Transverse colon (tissue), 4 donors: ENCODE results near the gene FYB1. TPM values are rescaled to one million over a fixed set of nuclear protein-coding genes. Genes with fewer than 3 reads are reported as not detected.

Source experiments
- DNase-seq: peaks from one replicate; pipeline ENCODE4 v3.0.0-alpha.2; 2019
- H3K27ac ChIP-seq, 4 donors: fragments of 200-600 bp; sonication (generic); 2 replicates each; pipeline ENCODE4 v1.5.1; 2016 to 2018; ENCODE audit warnings: inconsistent platforms in 4 of 4
- H3K27me3 ChIP-seq: fragments of 200-600 bp; sonication (generic); 2 replicates; pipeline ENCODE4 v1.5.1; 2017; ENCODE audit warnings: inconsistent platforms
- H3K36me3 ChIP-seq, 4 donors: fragments of 200-600 bp; sonication (generic); 2 replicates each; pipeline ENCODE4 v1.5.1; 2017 to 2019; ENCODE audit warnings: inconsistent platforms in 4 of 4
- H3K4me1 ChIP-seq, 4 donors: fragments of 200-600 bp; sonication (generic); 2 replicates each; pipeline ENCODE4 v1.5.1; 2017 to 2020; ENCODE audit warnings: inconsistent platforms in 4 of 4
- H3K4me3 ChIP-seq, 4 donors: fragments of 200-600 bp; sonication (generic); 1 replicate in 1 of 4; 2 replicates in 3 of 4; pipeline versions ENCODE4 v1.5.1 to v1.6.1; 2017 to 2019; ENCODE audit warnings: inconsistent platforms in 4 of 4
- H3K9me3 ChIP-seq, 2 donors: fragments of 200-600 bp; sonication (generic); 2 replicates each; pipeline ENCODE4 v1.5.1; 2017 to 2019; ENCODE audit warnings: inconsistent platforms in 2 of 2
- CTCF ChIP-seq, 5 experiments: fragments of 200-600 bp in 3 of 5; fragments of 450-650 bp in 2 of 5; sonication (generic) in 3 of 5; IDR thresholded peaks; 1 replicate in 2 of 5; 2 replicates in 3 of 5; pipeline ENCODE4 v1.5.1; 2016 to 2017; ENCODE audit warnings: antibody characterized with exemption in 5 of 5, inconsistent platforms in 3 of 5, mild to moderate bottlenecking in 2 of 5, moderate library complexity in 1 of 5
- EP300 ChIP-seq: sonication (generic); formaldehyde crosslinking; IDR thresholded peaks from one replicate; pipeline ENCODE4 v1.6.1; 2017; ENCODE audit warnings: antibody characterized with exemption, low read depth
- POLR2A ChIP-seq: fragments of 450-650 bp; IDR thresholded peaks from one replicate; pipeline ENCODE4 v1.6.1; 2016; ENCODE audit warnings: antibody characterized with exemption, mild to moderate bottlenecking, moderate library complexity
- POLR2AphosphoS5 ChIP-seq, 3 donors: sonication (generic); formaldehyde crosslinking; IDR thresholded peaks; one replicate each; pipeline ENCODE4 v1.6.1; 2016; ENCODE audit warnings: antibody characterized with exemption in 3 of 3
- WGBS, 2 donors: methylation state at CpG; one replicate each; pipeline ENCODE4 v1.1.5; 2018; ENCODE audit warnings: low coverage in 1 of 2; 5-methylcytosine and 5-hydroxymethylcytosine counted together
- in situ Hi-C, 4 donors: fragments of 200-750 bp; cut with MboI; loops; one replicate each; pipeline versions ENCODE4 v1.15.0 to v1.15.1; 2017; ENCODE audit warnings: low sequenced_read_pairs in 3 of 4, low pct_ligation_motif_present in 1 of 4, low pct_unique_long_range_greater_than_20kb in 1 of 4
- intact Hi-C: fragments of 100-400 bp; cut with DNase I; formaldehyde crosslinking; loops from one replicate; pipeline ENCODE4 v1.15.1; 2023; ENCODE audit warnings: low total_unique reads
- total RNA-seq, 4 donors: library from RNA; depleted of rRNA; stranded (reverse); fragments of >200 nt; gene quantifications; one replicate each; pipeline ENCODE4 v1.1.0, GENCODE V29; 2016

Gene FYB1
- total RNA-seq, 4 donors from 2014 or later, result 6.4 to 38.5 (median 17.5) TPM

GRCh38 chr5:39068099-39068498 lies 151.3 kb downstream of the FYB1 start:
- intact Hi-C loops (loop anchor here (10.0 kb wide), 1 partner anchor 53 kb away; no protein-coding TSS in a partner anchor), in situ Hi-C loops (no loop called here)
- no peak overlapping the region for H3K27ac ChIP-seq

GRCh38 chr5:39064450-39064849 lies 154.9 kb downstream of the FYB1 start:
- WGBS, 2 donors, result 86 to 98% methylated on average over 3 of the region's 3 CpGs
- no peak for TF ChIP-seq CTCF (IDR thresholded peaks at IDR 0.05)
- TF ChIP-seq POLR2A, result no peak
- no peak for TF ChIP-seq POLR2AphosphoS5 (IDR thresholded peaks at IDR 0.05)
- TF ChIP-seq EP300, result no peak
- H3K4me3 ChIP-seq, result no peak overlapping the region
- H3K9me3 ChIP-seq, result peaks cover 0 to 4% of the 10 kb centered on the region in 2 donors
- H3K27ac ChIP-seq, result no peak overlapping the region
- peaks cover 0 to 15% (median 2%) of the 10 kb centered on the region in 4 donors for H3K36me3 ChIP-seq
- intact Hi-C loops, result loop anchor here (10.0 kb wide), 1 partner anchor 50 kb away; no protein-coding TSS in a partner anchor
- no peaks in the 10 kb centered on the region for H3K27me3 ChIP-seq
- in situ Hi-C loops, result no loop called here
- DNase-seq, result no peak
- H3K4me1 ChIP-seq, result peaks cover 8 to 43% (median 23%) of the 10 kb centered on the region in 4 donors

More at GRCh38 chr5:39068099-39068498, 151.3 kb downstream of the FYB1 start:
- H3K4me3 ChIP-seq, result no peak overlapping the region
- DNase-seq, result no peak
- H3K4me1 ChIP-seq, result peaks cover 16 to 54% (median 31%) of the 10 kb centered on the region in 4 donors
- H3K36me3 ChIP-seq, result peaks cover 0 to 15% (median 2%) of the 10 kb centered on the region in 4 donors
- WGBS, 2 donors, result 94 to 100% methylated on average over 3 of the region's 3 CpGs
- no peaks in the 10 kb centered on the region for H3K27me3 ChIP-seq
- TF ChIP-seq CTCF (IDR thresholded peaks at IDR 0.05), result no peak
- TF ChIP-seq EP300, result no peak
- TF ChIP-seq POLR2AphosphoS5 (IDR thresholded peaks at IDR 0.05), result no peak
- no peak for TF ChIP-seq POLR2A
- H3K9me3 ChIP-seq, result peaks cover 0 to 4% of the 10 kb centered on the region in 2 donors

- 48 to 55% methylated on average over 2 of the region's 2 CpGs for WGBS, 2 donors
- Histone ChIP-seq H3K36me3 (peaks cover 0 to 15% (median 2%) of the 10 kb centered on the region in 4 donors), H3K4me3 (no peak overlapping the region), H3K27ac (no peak overlapping the region), H3K4me1 (peaks cover 13 to 56% (median 28%) of the 10 kb centered on the region in 4 donors), H3K27me3 (no peaks in the 10 kb centered on the region), H3K9me3 (peaks cover 0 to 4% of the 10 kb centered on the region in 2 donors)
- in situ Hi-C loops, result no loop called here
- intact Hi-C loops, result loop anchor here (10.0 kb wide), 1 partner anchor 48 kb away; no protein-coding TSS in a partner anchor
- no peak for DNase-seq
- TF ChIP-seq EP300 (no peak), CTCF (IDR thresholded peaks at IDR 0.05) (no peak), POLR2AphosphoS5 (IDR thresholded peaks at IDR 0.05) (no peak), POLR2A (no peak)
Measured at GRCh38 chr5:39063037-39063436, 156.3 kb downstream of the FYB1 start.

GRCh38 chr5:39062530-39062929 lies 156.8 kb downstream of the FYB1 start:
- Histone ChIP-seq H3K4me1 (peaks cover 13 to 61% (median 29%) of the 10 kb centered on the region in 4 donors), H3K9me3 (peaks cover 0 to 4% of the 10 kb centered on the region in 2 donors), H3K4me3 (no peak overlapping the region), H3K27me3 (no peaks in the 10 kb centered on the region), H3K27ac (no peak overlapping the region), H3K36me3 (peaks cover 0 to 15% (median 2%) of the 10 kb centered on the region in 4 donors)
- in situ Hi-C loops (no loop called here), intact Hi-C loops (loop anchor here (10.0 kb wide), 1 partner anchor 48 kb away; no protein-coding TSS in a partner anchor)
- no peak for TF ChIP-seq CTCF (IDR thresholded peaks at IDR 0.05)
- no peak for TF ChIP-seq EP300
- TF ChIP-seq POLR2A, result no peak
- no peak for TF ChIP-seq POLR2AphosphoS5 (IDR thresholded peaks at IDR 0.05)
- no peak for DNase-seq
